ENCODE measurements around the gene RRN3.

DNA sequence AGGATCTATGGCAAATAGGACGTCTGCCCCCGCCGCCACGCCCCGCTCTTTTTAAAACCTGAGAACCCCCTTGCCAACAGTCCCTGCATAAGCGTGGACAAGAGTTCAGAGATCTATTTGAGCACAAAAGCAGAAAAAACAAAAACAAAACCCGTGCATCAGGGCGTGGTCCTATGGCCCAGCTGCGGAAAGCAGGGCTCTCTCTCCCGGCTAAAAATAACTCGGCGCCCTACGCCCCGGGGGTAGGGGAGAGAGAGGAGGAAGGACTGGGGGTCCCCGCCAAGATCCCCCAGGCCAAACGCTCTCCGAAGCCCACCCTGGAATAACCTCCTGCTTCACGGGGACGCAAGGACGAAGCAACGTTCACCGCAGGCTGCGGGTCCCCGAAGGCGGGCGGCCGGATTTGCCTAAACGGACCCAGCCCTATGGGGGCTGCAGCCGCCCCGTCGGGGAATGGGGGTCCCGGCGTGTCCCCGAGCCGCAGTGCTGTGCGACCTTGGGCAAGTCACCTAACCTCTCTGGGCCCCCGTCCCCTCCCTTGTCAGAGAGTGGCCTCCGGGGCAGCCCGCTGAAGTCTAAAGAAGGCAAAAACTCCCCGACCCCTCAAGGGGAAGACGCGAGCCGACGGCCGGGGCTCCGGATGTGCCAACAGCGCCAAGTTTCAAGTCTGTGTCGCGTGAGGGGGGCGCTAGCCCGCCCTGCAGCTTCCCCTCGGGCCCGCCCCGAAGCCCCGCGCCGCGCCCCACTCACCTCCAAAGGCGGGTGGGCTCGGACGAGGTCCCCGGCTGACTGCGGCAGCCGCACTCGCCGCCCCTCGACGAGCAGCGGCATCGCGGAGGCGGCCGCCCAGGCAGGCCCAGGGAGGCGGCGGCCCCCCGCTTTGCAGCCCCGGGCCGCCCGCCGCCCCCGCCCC is 38.7 kb downstream of the RRN3 start:
- TF ChIP-seq, protein P1, sequence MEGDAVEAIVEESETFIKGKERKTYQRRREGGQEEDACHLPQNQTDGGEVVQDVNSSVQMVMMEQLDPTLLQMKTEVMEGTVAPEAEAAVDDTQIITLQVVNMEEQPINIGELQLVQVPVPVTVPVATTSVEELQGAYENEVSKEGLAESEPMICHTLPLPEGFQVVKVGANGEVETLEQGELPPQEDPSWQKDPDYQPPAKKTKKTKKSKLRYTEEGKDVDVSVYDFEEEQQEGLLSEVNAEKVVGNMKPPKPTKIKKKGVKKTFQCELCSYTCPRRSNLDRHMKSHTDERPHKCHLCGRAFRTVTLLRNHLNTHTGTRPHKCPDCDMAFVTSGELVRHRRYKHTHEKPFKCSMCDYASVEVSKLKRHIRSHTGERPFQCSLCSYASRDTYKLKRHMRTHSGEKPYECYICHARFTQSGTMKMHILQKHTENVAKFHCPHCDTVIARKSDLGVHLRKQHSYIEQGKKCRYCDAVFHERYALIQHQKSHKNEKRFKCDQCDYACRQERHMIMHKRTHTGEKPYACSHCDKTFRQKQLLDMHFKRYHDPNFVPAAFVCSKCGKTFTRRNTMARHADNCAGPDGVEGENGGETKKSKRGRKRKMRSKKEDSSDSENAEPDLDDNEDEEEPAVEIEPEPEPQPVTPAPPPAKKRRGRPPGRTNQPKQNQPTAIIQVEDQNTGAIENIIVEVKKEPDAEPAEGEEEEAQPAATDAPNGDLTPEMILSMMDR (IDR thresholded peaks at IDR 0.05): no peak
- peak in 2 of 4 donors; percentile 35 to 66 for TF ChIP-seq POLR2A (IDR thresholded peaks at IDR 0.05)

All from esophagus squamous epithelium (tissue), 4 donors.